GM23248 (cell line): ENCODE data around the gene C1QA. TPM values are rescaled to one million over a fixed set of nuclear protein-coding genes. Genes with fewer than 3 reads are reported as not detected.
A peak's percentile ranks its signal among the peaks of the same experiment; 100 is the strongest.

ENCODE experiments used
- DNase-seq: peaks from one replicate; pipeline ENCODE4 v3.0.0-alpha.2; 2015
- H2AFZ ChIP-seq: fragments of 200-600 bp; sonication (generic); 2 replicates; pipeline ENCODE4 v1.6.1; 2016; ENCODE audit warnings: antibody characterized with exemption
- H3F3A ChIP-seq: fragments of 200-600 bp; sonication (generic); 2 replicates; pipeline ENCODE4 v1.6.1; 2016; ENCODE audit warnings: mild to moderate bottlenecking, antibody characterized with exemption, mixed run types; ENCODE audit not compliant: insufficient read depth
- H3K27ac ChIP-seq: fragments of 200-600 bp; sonication (generic); 2 replicates; pipeline ENCODE4 v1.5.1; 2016; ENCODE audit warnings: mild to moderate bottlenecking
- H3K27me3 ChIP-seq: fragments of 200-600 bp; sonication (generic); replicated peaks from 2 replicates; pipeline ENCODE4 v1.6.1; 2016; ENCODE audit warnings: mild to moderate bottlenecking; ENCODE audit not compliant: insufficient read depth
- H3K36me3 ChIP-seq: fragments of 200-600 bp; sonication (generic); 2 replicates; pipeline ENCODE4 v1.6.1; 2016; ENCODE audit warnings: low read depth, mild to moderate bottlenecking
- H3K4me1 ChIP-seq: fragments of 200-600 bp; sonication (generic); 2 replicates; pipeline ENCODE4 v1.6.1; 2016; ENCODE audit warnings: mild to moderate bottlenecking; ENCODE audit not compliant: insufficient read depth
- H3K4me2 ChIP-seq: fragments of 200-600 bp; sonication (generic); one replicate; pipeline ENCODE4 v1.6.1; 2016; ENCODE audit warnings: mild to moderate bottlenecking; ENCODE audit not compliant: unreplicated experiment
- H3K4me3 ChIP-seq: fragments of 200-600 bp; sonication (generic); 2 replicates; pipeline ENCODE4 v1.5.1; 2016; ENCODE audit warnings: mild to moderate bottlenecking
- H3K79me2 ChIP-seq: fragments of 200-600 bp; sonication (generic); 2 replicates; pipeline ENCODE4 v1.6.1; 2016; ENCODE audit warnings: mild to moderate bottlenecking; ENCODE audit not compliant: insufficient read depth
- H3K9ac ChIP-seq: fragments of 200-600 bp; sonication (generic); 2 replicates; pipeline ENCODE4 v1.6.1; 2016; ENCODE audit warnings: mild to moderate bottlenecking
- H3K9me2 ChIP-seq: fragments of 200-600 bp; sonication (generic); 2 replicates; pipeline ENCODE4 v1.6.1; 2016; ENCODE audit warnings: mixed run types, mild to moderate bottlenecking, moderate library complexity; ENCODE audit not compliant: insufficient read depth
- H3K9me3 ChIP-seq: fragments of 200-600 bp; sonication (generic); one replicate; pipeline ENCODE4 v1.6.1; 2017; ENCODE audit warnings: low read depth
- H4K20me1 ChIP-seq: fragments of 200-600 bp; sonication (generic); 2 replicates; pipeline ENCODE4 v1.6.0; 2016; ENCODE audit not compliant: insufficient read depth
- EZH2 ChIP-seq: fragments of 200-600 bp; sonication (generic); IDR thresholded peaks from 2 replicates; pipeline ENCODE4 v1.6.1; 2018; ENCODE audit warnings: antibody characterized with exemption, mild to moderate bottlenecking; ENCODE audit not compliant: insufficient read depth, poor library complexity, severe bottlenecking
- EZH2phosphoT487 ChIP-seq: fragments of 200-600 bp; sonication (generic); IDR thresholded peaks from 2 replicates; pipeline ENCODE4 v1.6.1; 2018; ENCODE audit warnings: antibody characterized with exemption, moderate library complexity, mild to moderate bottlenecking, low read depth; ENCODE audit not compliant: insufficient read depth
- WGBS, 2 experiments: methylation state at CpG; one replicate each; pipeline ENCODE4 v1.1.6; 2015 to 2017; ENCODE audit warnings: low lambda C conversion rate in 2 of 2, low coverage in 1 of 2; ENCODE audit errors: missing lambda C conversion rate in 2 of 2; 5-methylcytosine and 5-hydroxymethylcytosine counted together
- in situ Hi-C: fragments of 300-500 bp; cut with MboI; formaldehyde crosslinking; loops from 2 replicates; pipeline ENCODE4 v1.15.0; 2020
- polyA plus RNA-seq: library from polyadenylated mRNA; unstranded; fragments of >200 nt; fragmentation: Nextera tagmentation; extraction: Ambion mirVana; gene quantifications from 2 replicates; pipeline ENCODE4 v1.2.1, GENCODE V29; 2016
- total RNA-seq: library from RNA; depleted of rRNA; stranded (reverse); fragments of >200 nt; shearing (Covaris generic); gene quantifications from 2 replicates; pipeline ENCODE4 v1.2.3, GENCODE V29; 2014

C1QA gene
- total and polyA plus RNA-seq, 2 experiments from 2014 or later = not detected

GRCh38 chr1:22646384-22646783 lies 10.0 kb downstream of the C1QA start:
- in situ Hi-C loops = no loop called here
- TF ChIP-seq EZH2 = no peak
- no peak for TF ChIP-seq EZH2phosphoT487
- peak; percentile 37 for DNase-seq
- no peaks in the 10 kb centered on the region for H4K20me1 ChIP-seq
- H3K4me2 ChIP-seq = no peak overlapping the region
- no peak overlapping the region for H3K9ac ChIP-seq
- H3K27ac ChIP-seq = no peak overlapping the region
- H3K36me3 ChIP-seq = no peaks in the 10 kb centered on the region
- H3F3A ChIP-seq = 0 out of 2 replicates have a peak, but pooled peaks cover 8% of the 10 kb centered on the region
- 0 to 2% methylated on average over 1 of the region's 1 CpG for WGBS, 2 experiments
- peaks cover 12% of the 10 kb centered on the region for H3K27me3 ChIP-seq
- H3K4me3 ChIP-seq = no peak overlapping the region
- H3K4me1 ChIP-seq = no peaks in the 10 kb centered on the region
- H3K9me2 ChIP-seq = no peaks in the 10 kb centered on the region
- no peaks in the 10 kb centered on the region for H3K9me3 ChIP-seq
- no peaks in the 10 kb centered on the region for H3K79me2 ChIP-seq
- H2AFZ ChIP-seq = no peak overlapping the region

GRCh38 chr1:22650089-22650693 lies 13.8 kb downstream of the C1QA start:
- no peak overlapping the region for H2AFZ ChIP-seq
- H3F3A ChIP-seq = 0 out of 2 replicates have a peak, but pooled peaks cover 8% of the 10 kb centered on the region
- no peak overlapping the region for H3K27ac ChIP-seq
- no peak overlapping the region for H3K4me2 ChIP-seq
- no peaks in the 10 kb centered on the region for H4K20me1 ChIP-seq
- no peak overlapping the region for H3K4me3 ChIP-seq
- no peaks in the 10 kb centered on the region for H3K79me2 ChIP-seq
- no peaks in the 10 kb centered on the region for H3K9me2 ChIP-seq
- TF ChIP-seq EZH2phosphoT487 (no peak), EZH2 (no peak)
- H3K36me3 ChIP-seq = no peaks in the 10 kb centered on the region
- 82 to 83% methylated on average over 13 of the region's 13 CpGs for WGBS, 2 experiments
- no peak overlapping the region for H3K9ac ChIP-seq
- no peaks in the 10 kb centered on the region for H3K9me3 ChIP-seq
- DNase-seq = no peak
- no peaks in the 10 kb centered on the region for H3K4me1 ChIP-seq
- in situ Hi-C loops = no loop called here
- peaks cover 15% of the 10 kb centered on the region; the same call in 1 of the 2 replicates for H3K27me3 ChIP-seq

GRCh38 chr1:22651941-22652856 lies 15.8 kb downstream of the C1QA start:
- no peaks in the 10 kb centered on the region for H3K4me1 ChIP-seq
- H3K79me2 ChIP-seq = no peaks in the 10 kb centered on the region
- DNase-seq = no peak
- no peak overlapping the region for H3K4me3 ChIP-seq
- no peak overlapping the region for H3K27ac ChIP-seq
- H3K9me2 ChIP-seq = no peaks in the 10 kb centered on the region
- no peak for TF ChIP-seq EZH2
- TF ChIP-seq EZH2phosphoT487 = no peak
- H3K36me3 ChIP-seq = no peaks in the 10 kb centered on the region
- 45% methylated on average over 15 of the region's 15 CpGs for WGBS, 2 experiments
- H3K9me3 ChIP-seq = no peaks in the 10 kb centered on the region
- in situ Hi-C loops = no loop called here
- no peak overlapping the region for H3K9ac ChIP-seq
- no peak overlapping the region for H3K4me2 ChIP-seq
- no peaks in the 10 kb centered on the region for H4K20me1 ChIP-seq
- H3F3A ChIP-seq = no peaks in the 10 kb centered on the region
- no peak overlapping the region for H2AFZ ChIP-seq
- H3K27me3 ChIP-seq = peaks cover 32% of the 10 kb centered on the region

- no peak for DNase-seq
- WGBS, 2 experiments = 66 to 71% methylated on average over 11 to 13 of the region's 13 CpGs
- peaks cover 39% of the 10 kb centered on the region for H3K27me3 ChIP-seq
These were observed 16.5 kb downstream of the C1QA start, which contains the start of gene C1QB for GRCh38 chr1:22652881-22653316. Gene C1QB, plus strand, starts transcription at chr1:22653236. Its CDS starts 6,227 bp downstream, at chr1:22659463.

More at GRCh38 chr1:22652881-22653316, 16.5 kb downstream of the C1QA start, which contains the start of gene C1QB:
- Histone ChIP-seq H3K36me3 (no peaks in the 10 kb centered on the region), H3K27ac (no peak within 1 kb of the TSS), H3K79me2 (no peaks in the 10 kb centered on the region), H3K9ac (no peak within 1 kb of the TSS), H3K9me2 (no peaks in the 10 kb centered on the region), H3K4me3 (no peak within 1 kb of the TSS), H4K20me1 (no peaks in the 10 kb centered on the region), H3K9me3 (no peaks in the 10 kb centered on the region), H3K4me2 (no peak within 1 kb of the TSS), H3F3A (no peaks in the 10 kb centered on the region), H2AFZ (no peak within 1 kb of the TSS), H3K4me1 (no peaks in the 10 kb centered on the region)
- TF ChIP-seq EZH2 (no peak), EZH2phosphoT487 (no peak)
- in situ Hi-C loops = no loop called here
